ENCODE data around the gene PLCE1. TPM values are rescaled to one million over a fixed set of nuclear protein-coding genes. Genes with fewer than 3 reads are reported as not detected.

The PLCE1 gene
- total RNA-seq = 5.7 and 6.1 TPM in 2 replicates
- long read RNA-seq, partial matches to known transcripts = 2 of 11 reads
- long read RNA-seq, other reads (novel, unspliced or antisense) = 9 of 11 reads

DNA sequence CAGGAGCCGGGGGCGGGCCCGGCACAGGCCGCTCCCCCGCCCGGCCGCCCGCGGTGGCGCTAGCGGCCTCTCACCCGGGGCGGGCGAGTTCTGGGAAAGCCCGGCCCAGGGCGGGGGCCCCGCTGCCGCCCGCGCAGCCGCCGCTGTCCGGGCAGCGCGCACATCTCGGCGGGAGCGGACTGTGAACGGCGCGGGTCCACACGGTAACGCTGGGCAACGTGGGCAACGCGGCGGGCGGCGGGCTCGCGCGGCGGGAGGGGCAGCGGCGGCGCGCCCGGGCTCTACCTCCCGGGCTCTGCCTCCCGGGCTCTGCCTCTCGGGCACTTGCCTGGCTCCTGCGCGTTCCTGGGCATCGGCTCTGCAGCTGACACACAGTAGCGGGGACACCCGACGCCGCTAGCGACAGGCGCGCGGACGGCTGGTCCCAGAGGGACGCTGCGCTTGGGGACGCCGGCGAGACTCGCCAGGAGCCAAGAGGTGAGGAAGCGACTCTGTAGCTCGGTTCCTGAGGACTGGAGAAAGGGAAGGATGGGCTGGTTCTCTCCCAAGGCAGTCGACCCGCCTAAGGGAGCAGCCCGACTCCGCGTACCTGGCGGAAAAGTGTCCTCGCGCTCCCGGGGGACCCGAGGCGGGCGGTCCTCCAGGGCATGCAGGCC is at the start of gene PLCE1:
TSS of gene PLCE1 (plus strand) at position 150 of the 656 bp plus-strand sequence. CDS start 37,116 bp downstream, outside the sequence.
- peak; percentile 49 for DNase-seq (ENCODE audit: low read depth, low spot score)
- Mint-ChIP-seq H3K27ac (ENCODE audit: unreplicated experiment) (peak within 1 kb of the TSS; percentile 25), H3K27me3 (ENCODE audit: low read depth) (peaks cover 24% of the 10 kb centered on the region), H3K4me3 (peak within 1 kb of the TSS; percentile 86), H3K4me1 (peaks cover 42% of the 10 kb centered on the region), H3K36me3 (ENCODE audit: low read depth) (peaks cover 7% of the 10 kb centered on the region), H3K9me3 (no peaks in the 10 kb centered on the region)
- no peak for TF ChIP-seq CTCF (conservative IDR thresholded peaks at IDR 0.05)

DNA sequence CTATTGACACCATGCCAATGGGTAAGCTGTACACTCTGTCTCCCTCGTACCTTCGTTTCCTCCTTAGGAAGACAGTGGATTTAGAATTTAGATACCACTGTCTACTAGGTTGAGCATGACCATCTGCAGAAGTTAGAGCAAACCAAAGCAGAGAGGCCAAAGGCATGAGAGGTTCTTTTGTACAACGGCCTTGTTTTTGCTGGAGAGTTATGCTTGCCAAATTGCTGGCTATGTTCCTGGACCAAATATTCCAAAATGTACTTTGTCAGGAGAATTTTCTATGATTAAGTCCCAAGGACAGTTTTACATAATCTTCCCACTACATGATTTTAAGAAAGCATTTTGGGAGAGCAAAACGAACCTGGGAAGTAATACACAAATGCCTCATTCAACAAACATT is 47.9 kb upstream of the PLCE1 start:
- TF ChIP-seq CTCF (conservative IDR thresholded peaks at IDR 0.05) = no peak
- DNase-seq (ENCODE audit: low read depth, low spot score) = no peak
- H3K4me1 Mint-ChIP-seq = peaks cover 3% of the 10 kb centered on the region
- no peaks in the 10 kb centered on the region for H3K36me3 Mint-ChIP-seq (ENCODE audit: low read depth)
- H3K27me3 Mint-ChIP-seq (ENCODE audit: low read depth) = no peaks in the 10 kb centered on the region
- no peak overlapping the region for H3K4me3 Mint-ChIP-seq
- no peak overlapping the region for H3K27ac Mint-ChIP-seq (ENCODE audit: unreplicated experiment)
- H3K9me3 Mint-ChIP-seq = peaks cover 4% of the 10 kb centered on the region

DNA sequence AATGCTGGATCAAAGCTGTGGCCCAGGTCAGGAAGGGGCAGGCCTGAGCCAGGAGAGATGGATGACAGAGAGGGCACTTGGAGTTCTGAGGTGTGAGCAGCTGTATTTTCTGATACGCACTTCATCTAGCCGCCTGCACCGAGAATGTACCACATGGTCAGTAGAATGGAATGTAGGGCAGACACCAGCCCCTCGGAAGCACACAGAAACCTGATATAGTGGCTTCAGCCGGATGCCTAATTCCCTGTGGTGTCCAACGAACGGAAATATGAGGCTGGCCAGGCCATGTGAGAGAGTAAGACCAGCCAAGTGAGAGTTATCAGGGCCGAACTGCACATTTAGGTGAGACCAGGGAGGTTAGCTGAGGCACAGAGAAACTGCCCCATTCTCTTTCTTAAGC is 46.7 kb upstream of the PLCE1 start:
- H3K27ac Mint-ChIP-seq (ENCODE audit: unreplicated experiment) = no peak overlapping the region
- no peaks in the 10 kb centered on the region for H3K36me3 Mint-ChIP-seq (ENCODE audit: low read depth)
- peaks cover 4% of the 10 kb centered on the region for H3K9me3 Mint-ChIP-seq
- H3K4me1 Mint-ChIP-seq = peaks cover 3% of the 10 kb centered on the region
- H3K4me3 Mint-ChIP-seq = no peak overlapping the region
- no peak for DNase-seq (ENCODE audit: low read depth, low spot score)
- TF ChIP-seq CTCF (conservative IDR thresholded peaks at IDR 0.05) = no peak
- no peaks in the 10 kb centered on the region for H3K27me3 Mint-ChIP-seq (ENCODE audit: low read depth)

- peaks cover 4% of the 10 kb centered on the region for H3K9me3 Mint-ChIP-seq
- H3K27ac Mint-ChIP-seq (ENCODE audit: unreplicated experiment) = no peak overlapping the region
These were observed 46.2 kb upstream of the PLCE1 start for GRCh38 chr10:93947524-93947923.

GRCh38 chr10:93951905-93952304 is 41.8 kb upstream of the PLCE1 start:
- H3K36me3 Mint-ChIP-seq (ENCODE audit: low read depth) = no peaks in the 10 kb centered on the region
- no peak for TF ChIP-seq CTCF (conservative IDR thresholded peaks at IDR 0.05)
- no peaks in the 10 kb centered on the region for H3K4me1 Mint-ChIP-seq
- H3K4me3 Mint-ChIP-seq = no peak overlapping the region
- DNase-seq (ENCODE audit: low read depth, low spot score) = no peak
- H3K27me3 Mint-ChIP-seq (ENCODE audit: low read depth) = no peaks in the 10 kb centered on the region
- peak overlapping the region; percentile 64 for H3K27ac Mint-ChIP-seq (ENCODE audit: unreplicated experiment)
- H3K9me3 Mint-ChIP-seq = peaks cover 4% of the 10 kb centered on the region

More at GRCh38 chr10:93947524-93947923, 46.2 kb upstream of the PLCE1 start:
- Mint-ChIP-seq H3K36me3 (ENCODE audit: low read depth) (no peaks in the 10 kb centered on the region), H3K4me3 (no peak overlapping the region), H3K4me1 (peaks cover 3% of the 10 kb centered on the region), H3K27me3 (ENCODE audit: low read depth) (no peaks in the 10 kb centered on the region)
- DNase-seq (ENCODE audit: low read depth, low spot score) = no peak
- TF ChIP-seq CTCF (conservative IDR thresholded peaks at IDR 0.05) = no peak

Measured in neural crest cell (in vitro differentiated cells).